Measurements from ENCODE around the gene HIVEP2.
"Not testable (repeated sequence)": the region's sequence is repeated elsewhere in the genome, so short reads cannot be mapped to it uniquely, and the experiment has no call there.

HIVEP2 gene

GRCh38 chr6:142985281-142985680, 40.3 kb upstream of the HIVEP2 start:
- no peak for DNase-seq (ENCODE audit: low read depth in 1 of 2, low spot score in 1 of 2)
- TF ChIP-seq SPI1 (IDR thresholded peaks at IDR 0.05; ENCODE audit: borderline replicate concordance, low read depth) (no peak), REST (IDR thresholded peaks at IDR 0.05; ENCODE audit: insufficient replicate concordance, low read depth) (no peak), POLR2AphosphoS5 (IDR thresholded peaks at IDR 0.05; ENCODE audit: low read depth) (no peak), CTCF (IDR thresholded peaks at IDR 0.05; ENCODE audit: insufficient read depth, low read length) (no peak), GABPA (IDR thresholded peaks at IDR 0.05; ENCODE audit: low read depth) (no peak)
- no peak overlapping the region for H3K27ac ChIP-seq (replicated peaks)
- no peak overlapping the region for H3K4me3 ChIP-seq (replicated peaks; ENCODE audit: insufficient read depth, low read length)
- H3K27me3 ChIP-seq (ENCODE audit: insufficient read depth, poor library complexity, severe bottlenecking) = no peaks in the 10 kb centered on the region

- Histone ChIP-seq H3K4me3 (replicated peaks; ENCODE audit: insufficient read depth, low read length) (no peak overlapping the region), H3K27ac (replicated peaks) (no peak overlapping the region), H3K27me3 (ENCODE audit: insufficient read depth, poor library complexity, severe bottlenecking) (no peaks in the 10 kb centered on the region)
- DNase-seq (ENCODE audit: low read depth in 1 of 2, low spot score in 1 of 2) = no peak
- no peak for TF ChIP-seq REST (IDR thresholded peaks at IDR 0.05; ENCODE audit: insufficient replicate concordance, low read depth)
- no peak for TF ChIP-seq CTCF (IDR thresholded peaks at IDR 0.05; ENCODE audit: insufficient read depth, low read length)
Measured at GRCh38 chr6:142984386-142984785, 39.4 kb upstream of the HIVEP2 start.

GRCh38 chr6:142975365-142975764, 30.4 kb upstream of the HIVEP2 start:
- no peak for TF ChIP-seq REST (IDR thresholded peaks at IDR 0.05; ENCODE audit: insufficient replicate concordance, low read depth)
- no peak for TF ChIP-seq POLR2AphosphoS5 (IDR thresholded peaks at IDR 0.05; ENCODE audit: low read depth)
- no peak for TF ChIP-seq GABPA (IDR thresholded peaks at IDR 0.05; ENCODE audit: low read depth)
- TF ChIP-seq CTCF (IDR thresholded peaks at IDR 0.05; ENCODE audit: insufficient read depth, low read length) = no peak
- no peak; the same call in 1 of the 2 replicates for TF ChIP-seq SPI1 (IDR thresholded peaks at IDR 0.05; ENCODE audit: borderline replicate concordance, low read depth)
- no peak overlapping the region for H3K27ac ChIP-seq (replicated peaks)
- H3K4me3 ChIP-seq (replicated peaks; ENCODE audit: insufficient read depth, low read length) = no peak overlapping the region
- no peaks in the 10 kb centered on the region for H3K27me3 ChIP-seq (ENCODE audit: insufficient read depth, poor library complexity, severe bottlenecking)
- peak in 1 of 2 experiments; percentile 37 for DNase-seq (ENCODE audit: low read depth in 1 of 2, low spot score in 1 of 2)

GRCh38 chr6:142970941-142971340, 26.0 kb upstream of the HIVEP2 start:
- DNase-seq (ENCODE audit: low read depth in 1 of 2, low spot score in 1 of 2); H3K4me3 ChIP-seq (replicated peaks; ENCODE audit: insufficient read depth, low read length); H3K27ac ChIP-seq (replicated peaks); H3K27me3 ChIP-seq (ENCODE audit: insufficient read depth, poor library complexity, severe bottlenecking): not testable (repeated sequence)

Measured in HL-60 (cell line).